GM12892 (cell line): ENCODE data around the gene UVSSA.

Experiments used
- POLR2A ChIP-seq: IDR thresholded peaks from 2 replicates; pipeline ENCODE4 v1.6.1; 2011; ENCODE audit warnings: low read depth, low read length, control low read depth
- TAF1 ChIP-seq: IDR thresholded peaks from 2 replicates; pipeline ENCODE4 v1.6.1; 2011; ENCODE audit warnings: low read depth, mild to moderate bottlenecking, control low read depth, low read length, borderline replicate concordance

DNA sequence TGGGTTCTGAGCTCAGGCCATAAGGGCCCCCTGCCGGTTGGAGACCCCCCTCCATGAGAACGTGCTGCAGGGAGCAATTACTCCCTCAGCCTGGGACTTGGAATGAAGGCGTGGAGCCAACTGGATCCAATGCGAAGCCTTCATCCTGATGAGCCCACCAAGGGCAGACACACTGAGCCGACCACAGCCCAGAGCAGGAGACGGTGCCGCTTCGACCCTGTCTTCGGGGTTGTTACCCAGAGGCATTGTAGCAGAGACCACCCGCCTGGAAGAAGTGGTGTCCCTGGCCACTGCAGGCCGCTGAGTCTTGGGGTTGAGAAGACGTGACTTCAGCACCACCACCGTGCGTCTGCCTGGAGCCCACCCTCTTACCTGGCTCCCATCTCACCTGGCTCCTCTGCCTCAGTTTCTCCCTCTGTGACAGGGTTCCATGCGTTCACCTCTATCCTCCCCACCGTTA is 66.2 kb downstream of the UVSSA start:
- no peak for TF ChIP-seq POLR2A
- TF ChIP-seq TAF1, result no peak
